Fibroblast of mammary gland (primary cell): Measurements from ENCODE around the gene MAGI2.
"Not testable (repeated sequence)": the region's sequence is repeated elsewhere in the genome, so short reads cannot be mapped to it uniquely, and the experiment has no call there.

Experiments
- DNase-seq: peaks from one replicate; pipeline ENCODE4 v3.0.0-alpha.2; 2010; ENCODE audit warnings: low read depth
- H3K4me3 ChIP-seq: 2 replicates; pipeline ENCODE4 v1.5.1; 2011; ENCODE audit warnings: low read depth, mild to moderate bottlenecking, low read length, moderate library complexity; ENCODE audit not compliant: control insufficient read depth
- CTCF ChIP-seq: conservative IDR thresholded peaks from 2 replicates; pipeline ENCODE4 v1.5.1; 2011; ENCODE audit warnings: low read depth, low read length, inconsistent platforms; ENCODE audit not compliant: control insufficient read depth, insufficient read depth

The MAGI2 gene

GRCh38 chr7:79091661-79092060, 361.8 kb downstream of the MAGI2 start:
- peak; percentile 55 for DNase-seq
- H3K4me3 ChIP-seq = no peak overlapping the region
- no peak for TF ChIP-seq CTCF

- no peak for TF ChIP-seq CTCF
- no peak for DNase-seq
- H3K4me3 ChIP-seq = no peak overlapping the region
These were observed 362.5 kb downstream of the MAGI2 start for GRCh38 chr7:79091011-79091410.

GRCh38 chr7:79090543-79090942, 362.9 kb downstream of the MAGI2 start:
- DNase-seq = peak; percentile 5
- no peak overlapping the region for H3K4me3 ChIP-seq
- no peak for TF ChIP-seq CTCF

GRCh38 chr7:79084423-79084822, 369.0 kb downstream of the MAGI2 start:
- no peak for TF ChIP-seq CTCF
- no peak overlapping the region for H3K4me3 ChIP-seq
- no peak for DNase-seq

GRCh38 chr7:79079919-79080554, 373.4 kb downstream of the MAGI2 start:
- no peak for DNase-seq
- H3K4me3 ChIP-seq = no peak overlapping the region
- no peak for TF ChIP-seq CTCF

GRCh38 chr7:79078273-79078672, 375.2 kb downstream of the MAGI2 start:
- TF ChIP-seq CTCF = no peak
- no peak for DNase-seq
- no peak overlapping the region for H3K4me3 ChIP-seq

GRCh38 chr7:79071187-79071586, 382.3 kb downstream of the MAGI2 start:
- H3K4me3 ChIP-seq, DNase-seq: not testable (repeated sequence)
